H9 (cell line): ENCODE results near the gene PFKFB2. TPM values are rescaled to one million over a fixed set of nuclear protein-coding genes. Genes with fewer than 3 reads are reported as not detected.

ENCODE experiments used
- DNase-seq: peaks from one replicate; pipeline ENCODE4 v3.0.0-alpha.2; 2017
- H2AFZ ChIP-seq: one replicate; pipeline ENCODE4 v1.6.1; 2013; ENCODE audit warnings: mild to moderate bottlenecking, low read length, control low read depth, moderate library complexity
- H2AK5ac ChIP-seq: 2 replicates; pipeline ENCODE4 v1.6.1; 2013; ENCODE audit warnings: low read length, control low read depth, mixed read lengths; ENCODE audit not compliant: insufficient read length
- H2BK120ac ChIP-seq: one replicate; pipeline ENCODE4 v1.6.1; 2013; ENCODE audit warnings: low read depth, mild to moderate bottlenecking, low read length, control low read depth, inconsistent platforms; ENCODE audit not compliant: poor library complexity, severe bottlenecking
- H2BK12ac ChIP-seq: 2 replicates; pipeline ENCODE4 v1.6.1; 2013; ENCODE audit warnings: low read length, control low read depth, mixed read lengths, low read depth; ENCODE audit not compliant: insufficient read length
- H2BK15ac ChIP-seq: 2 replicates; pipeline ENCODE4 v1.6.1; 2013; ENCODE audit warnings: low read depth, low read length, control low read depth
- H2BK20ac ChIP-seq: one replicate; pipeline ENCODE4 v1.6.1; 2013; ENCODE audit warnings: low read depth, mild to moderate bottlenecking, low read length, control low read depth, inconsistent platforms; ENCODE audit not compliant: poor library complexity, severe bottlenecking
- H2BK5ac ChIP-seq: 2 replicates; pipeline ENCODE4 v1.6.1; 2013; ENCODE audit warnings: low read length, control low read depth, mixed read lengths; ENCODE audit not compliant: insufficient read length
- H3K14ac ChIP-seq: 2 replicates; pipeline ENCODE4 v1.6.1; 2013; ENCODE audit warnings: low read length, control low read depth; ENCODE audit not compliant: insufficient read depth
- H3K18ac ChIP-seq: 2 replicates; pipeline ENCODE4 v1.6.1; 2013; ENCODE audit warnings: low read depth, mild to moderate bottlenecking, mixed read lengths, low read length, control low read depth; ENCODE audit not compliant: insufficient read length
- H3K23ac ChIP-seq: 2 replicates; pipeline ENCODE4 v1.6.1; 2013; ENCODE audit warnings: low read length, control low read depth, mixed read lengths, low read depth; ENCODE audit not compliant: insufficient read length
- H3K23me2 ChIP-seq: 2 replicates; pipeline ENCODE4 v1.6.1; 2013; ENCODE audit warnings: low read depth, mild to moderate bottlenecking, mixed read lengths, low read length, control low read depth; ENCODE audit not compliant: insufficient read length, poor library complexity, severe bottlenecking
- H3K27ac ChIP-seq: 2 replicates; pipeline ENCODE4 v1.5.1; 2013; ENCODE audit warnings: low read length, control low read depth, mixed read lengths, low read depth; ENCODE audit not compliant: insufficient read length
- H3K27me3 ChIP-seq: 2 replicates; pipeline ENCODE4 v1.6.1; 2013; ENCODE audit warnings: low read length, control low read depth, inconsistent platforms; ENCODE audit not compliant: insufficient read depth
- H3K4ac ChIP-seq: 2 replicates; pipeline ENCODE4 v1.6.1; 2013; ENCODE audit warnings: low read depth, mild to moderate bottlenecking, control low read depth, inconsistent platforms, low read length, moderate library complexity
- H3K4me1 ChIP-seq: 2 replicates; pipeline ENCODE4 v1.6.1; 2013; ENCODE audit warnings: low read length, control low read depth, inconsistent platforms; ENCODE audit not compliant: insufficient read depth
- H3K4me2 ChIP-seq: 2 replicates; pipeline ENCODE4 v1.6.1; 2013; ENCODE audit warnings: low read length, control low read depth, mixed read lengths; ENCODE audit not compliant: insufficient read length, insufficient read depth
- H3K56ac ChIP-seq: 2 replicates; pipeline ENCODE4 v1.6.1; 2013; ENCODE audit warnings: low read depth, mild to moderate bottlenecking, mixed read lengths, low read length, control low read depth; ENCODE audit not compliant: insufficient read length
- H3K79me1 ChIP-seq: 2 replicates; pipeline ENCODE4 v1.6.1; 2013; ENCODE audit warnings: low read depth, mild to moderate bottlenecking, moderate library complexity, low read length, control low read depth, inconsistent platforms; ENCODE audit not compliant: insufficient read depth, poor library complexity, severe bottlenecking
- H3K79me2 ChIP-seq: 2 replicates; pipeline ENCODE4 v1.6.1; 2013; ENCODE audit warnings: low read length, control low read depth, inconsistent platforms; ENCODE audit not compliant: insufficient read depth
- H3K9ac ChIP-seq: 2 replicates; pipeline ENCODE4 v1.6.1; 2013; ENCODE audit warnings: low read length, control low read depth, mixed read lengths; ENCODE audit not compliant: insufficient read length; ENCODE audit errors: extremely low read depth
- H3K9me3 ChIP-seq: one replicate; pipeline ENCODE4 v1.6.1; 2013; ENCODE audit warnings: low read depth, low read length, inconsistent platforms; ENCODE audit not compliant: control insufficient read depth
- H3T11ph ChIP-seq: one replicate; pipeline ENCODE4 v1.6.1; 2013; ENCODE audit warnings: mild to moderate bottlenecking, low read length, control low read depth, inconsistent platforms
- H4K20me1 ChIP-seq: one replicate; pipeline ENCODE4 v1.6.1; 2013; ENCODE audit not compliant: control insufficient read depth, insufficient read length, insufficient read depth
- H4K5ac ChIP-seq: 2 replicates; pipeline ENCODE4 v1.6.1; 2013; ENCODE audit warnings: low read depth, mild to moderate bottlenecking, mixed read lengths, low read length, control low read depth; ENCODE audit not compliant: insufficient read length
- H4K8ac ChIP-seq: replicated peaks from 2 replicates; pipeline ENCODE4 v1.6.1; 2013; ENCODE audit warnings: low read length, control low read depth, mixed read lengths, low read depth; ENCODE audit not compliant: insufficient read length
- H4K91ac ChIP-seq: 2 replicates; pipeline ENCODE4 v1.6.1; 2013; ENCODE audit warnings: low read depth, mild to moderate bottlenecking, moderate library complexity, mixed read lengths, low read length, control low read depth; ENCODE audit not compliant: insufficient read length
- H3K27ac Mint-ChIP-seq, 3 experiments: 2 replicates in 2 of 3; 3 replicates in 1 of 3; pipeline ENCODE4 v1.8.0; 2020 to 2021; ENCODE audit warnings: mixed read lengths in 3 of 3, mild to moderate bottlenecking in 1 of 3, moderate library complexity in 1 of 3
- H3K27me3 Mint-ChIP-seq: 2 replicates; pipeline ENCODE4 v1.8.0; 2021; ENCODE audit warnings: low read depth, mild to moderate bottlenecking, moderate library complexity, mixed read lengths
- H3K36me3 Mint-ChIP-seq, 3 experiments: 2 replicates in 2 of 3; 3 replicates in 1 of 3; pipeline ENCODE4 v1.8.0; 2020 to 2021; ENCODE audit warnings: low read depth in 3 of 3, mixed read lengths in 3 of 3; ENCODE audit not compliant: insufficient read depth in 1 of 3
- H3K4me1 Mint-ChIP-seq, 2 experiments: 2 replicates each; pipeline ENCODE4 v1.8.0; 2020; ENCODE audit warnings: mixed read lengths in 2 of 2
- H3K4me3 Mint-ChIP-seq, 2 experiments: 2 replicates in 1 of 2; 3 replicates in 1 of 2; pipeline ENCODE4 v1.8.0; 2020 to 2021; ENCODE audit warnings: mild to moderate bottlenecking in 2 of 2, mixed read lengths in 2 of 2, moderate library complexity in 1 of 2
- H3K9me3 Mint-ChIP-seq, 2 experiments: 2 replicates in 1 of 2; 3 replicates in 1 of 2; pipeline ENCODE4 v1.8.0; 2020; ENCODE audit warnings: mild to moderate bottlenecking in 2 of 2, mixed read lengths in 2 of 2, moderate library complexity in 1 of 2
- CTCF ChIP-seq: fragments of 200-600 bp; sonication (generic); conservative IDR thresholded peaks from 3 replicates; pipeline ENCODE4 v1.8.0; 2021; ENCODE audit warnings: antibody characterized with exemption, mild to moderate bottlenecking
- WGBS: extraction: QIAGEN DNeasy Blood & Tissue Kit; methylation state at CpG from one replicate; pipeline ENCODE4 v1.1.7; 2013; ENCODE audit warnings: missing lambda C conversion rate, low lambda C conversion rate, mixed read lengths; ENCODE audit not compliant: insufficient read length; ENCODE audit errors: extremely low coverage; 5-methylcytosine and 5-hydroxymethylcytosine counted together
- total RNA-seq: library from RNA; stranded (reverse); gene quantifications from 2 replicates; pipeline ENCODE4 v1.2.1, GENCODE V29; 2021

Gene PFKFB2
- total RNA-seq, 1 experiment from 2014 or later = 14.6 TPM

DNA sequence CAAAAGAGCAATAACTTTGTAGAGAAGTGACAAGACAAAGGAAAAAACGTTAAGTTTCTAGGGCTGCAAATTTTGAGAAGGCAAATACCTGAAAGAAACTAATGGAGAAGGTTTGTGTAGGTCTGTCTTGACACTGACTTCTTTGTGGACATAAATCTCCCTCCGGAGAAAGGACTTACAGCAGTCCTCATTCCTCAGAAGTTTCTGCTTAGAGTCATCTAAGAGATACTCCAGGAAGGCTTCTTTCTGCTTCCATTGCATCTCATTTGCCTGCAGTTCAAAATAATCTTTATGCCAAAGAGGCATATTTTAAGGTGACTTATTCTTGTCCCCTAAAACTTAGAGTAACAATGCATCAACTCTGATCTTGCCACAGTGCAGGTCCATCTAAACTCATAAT lies 31.2 kb downstream of the PFKFB2 start:
- H3K9me3 ChIP-seq = no peaks in the 10 kb centered on the region
- H3K9me3 Mint-ChIP-seq = no peaks in the 10 kb centered on the region
- no peak overlapping the region for H3K14ac ChIP-seq
- no CpG with 5 or more reads among the region's 2 CpGs for WGBS
- H3K27ac Mint-ChIP-seq = no peak overlapping the region
- no peaks in the 10 kb centered on the region; the same call in 1 of the 2 replicates for H3K27me3 Mint-ChIP-seq
- no peak overlapping the region for H3K4me3 Mint-ChIP-seq
- H3K27me3 ChIP-seq = no peaks in the 10 kb centered on the region
- H3T11ph ChIP-seq = no peak overlapping the region
- H2AFZ ChIP-seq = no peak overlapping the region
- H3K4me1 Mint-ChIP-seq = peaks cover 12 to 17% of the 10 kb centered on the region in 2 experiments
- no peak overlapping the region for H2BK12ac ChIP-seq
- no peaks in the 10 kb centered on the region; the same call in 1 of the 2 replicates for H3K4me1 ChIP-seq
- no peaks in the 10 kb centered on the region for H4K20me1 ChIP-seq
- H3K79me1 ChIP-seq = no peaks in the 10 kb centered on the region
- H2BK15ac ChIP-seq = no peak overlapping the region
- H2AK5ac ChIP-seq = no peak overlapping the region
- no peaks in the 10 kb centered on the region for H3K79me2 ChIP-seq
- H3K56ac ChIP-seq = no peak overlapping the region
- H3K18ac ChIP-seq = no peak overlapping the region
- no peak overlapping the region for H3K27ac ChIP-seq
- no peaks in the 10 kb centered on the region for H3K23me2 ChIP-seq
- no peaks in the 10 kb centered on the region for H3K36me3 Mint-ChIP-seq
- no peak overlapping the region for H2BK20ac ChIP-seq
- H3K9ac ChIP-seq = no peak overlapping the region
- H3K4me2 ChIP-seq = no peak overlapping the region
- H2BK5ac ChIP-seq = no peak overlapping the region
- no peak overlapping the region for H2BK120ac ChIP-seq
- no peak for TF ChIP-seq CTCF
- DNase-seq = no peak
- H3K23ac ChIP-seq = no peak overlapping the region
- no peak overlapping the region for H4K8ac ChIP-seq
- no peak overlapping the region for H3K4ac ChIP-seq
- H4K5ac ChIP-seq = no peak overlapping the region
- no peak overlapping the region for H4K91ac ChIP-seq
